HepG2 (cell line): ENCODE measurements around the gene ZNF764. TPM values are rescaled to one million over a fixed set of nuclear protein-coding genes. Genes with fewer than 3 reads are reported as not detected.

Experiments
- ATAC-seq: fragments of 200-7000 bp; cut with Tn5 transposase; 3 replicates; pipeline ENCODE4 v1.9.1; 2020; ENCODE audit warnings: mild to moderate bottlenecking, moderate library complexity
- BruUV-seq: library from RNA; stranded (reverse); fragments of 400-500 nt; replicated peaks from 2 replicates; lab custom pipeline; 2021; lab: Mats Ljungman, UMichigan
- CTCF ChIA-PET: fragments of 300-600 bp; formaldehyde crosslinking; extraction: SDS; loops from one replicate; lab custom pipeline; 2021; ENCODE audit warnings: low total read pairs, inconsistent platforms, low intra/inter-chr PET ratio; lab: Yijun Ruan, JAX
- POLR2A ChIA-PET: fragments of 350-600 bp; sonication (Branson Sonifier 250); formaldehyde crosslinking; loops from one replicate; lab custom pipeline; 2020; ENCODE audit warnings: antibody characterized with exemption, inconsistent platforms; lab: Yijun Ruan, JAX
- DNase-seq: peaks from one replicate; pipeline ENCODE4 v3.0.0-alpha.2; 2015; ENCODE audit warnings: low spot score
- FAIRE-seq: peaks from 3 replicates; lab custom pipeline; 2011; peaks lifted over from hg19 to GRCh38; lab: Jason Lieb, UNC
- H2AFZ ChIP-seq: one replicate; pipeline ENCODE4 v1.6.1; 2011; ENCODE audit warnings: low read length, inconsistent platforms
- H3K27ac ChIP-seq: fragments of 300-600 bp; 3 replicates; pipeline ENCODE4 v1.8.0; 2011; ENCODE audit warnings: mixed run types, mild to moderate bottlenecking, mixed read lengths, low read length, inconsistent platforms; ENCODE audit not compliant: insufficient read depth; ENCODE audit errors: extremely low read length
- H3K27me3 ChIP-seq, 2 experiments: fragments of 200-600 bp in 1 of 2; 2 replicates in 1 of 2; 3 replicates in 1 of 2; pipeline versions ENCODE4 v1.6.0 to v1.8.0; 2011; ENCODE audit warnings: low read length in 2 of 2, mild to moderate bottlenecking in 2 of 2, moderate library complexity in 2 of 2, inconsistent platforms in 1 of 2; ENCODE audit not compliant: insufficient read depth in 2 of 2, control insufficient read depth in 1 of 2
- H3K36me3 ChIP-seq, 2 experiments: fragments of 200-600 bp in 1 of 2; replicated peaks in 1 of 2; 2 replicates in 1 of 2; 3 replicates in 1 of 2; pipeline versions ENCODE4 v1.5.1 to v1.8.0; 2011; ENCODE audit warnings: low read length in 2 of 2, inconsistent platforms in 1 of 2; ENCODE audit not compliant: insufficient read depth in 2 of 2, control insufficient read depth in 1 of 2
- H3K4me1 ChIP-seq: 2 replicates; pipeline ENCODE4 v1.5.1; 2012; ENCODE audit warnings: low read length, inconsistent platforms; ENCODE audit not compliant: insufficient read depth
- H3K4me2 ChIP-seq: 2 replicates; pipeline ENCODE4 v1.6.0; 2011; ENCODE audit warnings: low read depth, low read length, inconsistent platforms
- H3K4me3 ChIP-seq, 3 experiments: fragments of 200-600 bp in 1 of 3; sonication (generic), shearing (Covaris generic) in 1 of 3; replicated peaks in 1 of 3; 2 replicates each; pipeline ENCODE4 v1.5.1; 2011 to 2016; ENCODE audit warnings: low read length in 3 of 3, inconsistent platforms in 2 of 3, low read depth in 2 of 3, mild to moderate bottlenecking in 2 of 3, control low read depth in 1 of 3, mixed read lengths in 1 of 3; ENCODE audit not compliant: insufficient read depth in 1 of 3
- H3K79me2 ChIP-seq: one replicate; pipeline ENCODE4 v1.6.1; 2011; ENCODE audit warnings: low read length, inconsistent platforms; ENCODE audit not compliant: insufficient read depth
- H3K9ac ChIP-seq: 2 replicates; pipeline ENCODE4 v1.6.0; 2011; ENCODE audit warnings: mild to moderate bottlenecking, low read depth, low read length, inconsistent platforms; ENCODE audit not compliant: insufficient read depth
- H3K9me3 ChIP-seq: 2 replicates; pipeline ENCODE4 v1.5.1; 2012; ENCODE audit warnings: mild to moderate bottlenecking, low read length
- H4K20me1 ChIP-seq: 2 replicates; pipeline ENCODE4 v1.6.0; 2011; ENCODE audit warnings: inconsistent platforms, mild to moderate bottlenecking, low read length, moderate library complexity; ENCODE audit not compliant: insufficient read depth
- E2F1 ChIP-seq: sonication (generic); formaldehyde crosslinking; IDR thresholded peaks from 2 replicates; pipeline ENCODE4 v1.5.0; 2020; ENCODE audit warnings: missing genetic modification reagents
- GATA4 ChIP-seq: sonication (generic); IDR thresholded peaks from 2 replicates; pipeline ENCODE4 v1.6.1; 2016; ENCODE audit warnings: antibody characterized with exemption, low read depth, borderline replicate concordance
- KLF11 ChIP-seq: IDR thresholded peaks from 2 replicates; pipeline ENCODE4 v1.6.1; 2016; ENCODE audit warnings: missing compliant biosample characterization
- REST ChIP-seq, 2 experiments: IDR thresholded peaks; 2 replicates each; pipeline ENCODE4 v1.6.1; 2011 to 2012; ENCODE audit warnings: low read length in 2 of 2, borderline replicate concordance in 1 of 2, low read depth in 1 of 2, mild to moderate bottlenecking in 1 of 2, moderate library complexity in 1 of 2
- TRIM22 ChIP-seq: fragments of 450-650 bp; IDR thresholded peaks from 2 replicates; pipeline ENCODE4 v1.6.1; 2017
- ZNF20 ChIP-seq: sonication (generic); formaldehyde crosslinking; IDR thresholded peaks from 2 replicates; pipeline ENCODE4 v1.4.0; 2020; ENCODE audit warnings: mild to moderate bottlenecking, moderate library complexity, missing genetic modification reagents
- ZSCAN12 ChIP-seq: sonication (generic); formaldehyde crosslinking; IDR thresholded peaks from 2 replicates; pipeline ENCODE4 v1.9.0; 2021; ENCODE audit warnings: mild to moderate bottlenecking, missing genetic modification reagents
- WGBS: methylation state at CpG from one replicate; pipeline ENCODE4 v1.1.6; 2017; ENCODE audit warnings: low lambda C conversion rate; 5-methylcytosine and 5-hydroxymethylcytosine counted together
- in situ Hi-C: cut with HindIII; loops from 2 replicates; pipeline ENCODE4 v1.10.0; 2017; ENCODE audit warnings: low pct_unique_long_range_greater_than_20kb; ENCODE audit not compliant: extremely low pct_ligation_motif_present
- intact Hi-C: fragments of 100-400 bp; cut with micrococcal nuclease; formaldehyde crosslinking; loops from one replicate; pipeline ENCODE4 v1.10.0; 2022; ENCODE audit not compliant: unreplicated experiment
- polyA plus RNA-seq, 8 experiments: library from polyadenylated mRNA; depleted of rRNA in 3 of 8; stranded (reverse) in 7 of 8; unstranded in 1 of 8; fragments of >200 nt; fragmentation: Illumina TruSeq in 4 of 8; extraction: Trizol in 4 of 8; gene quantifications; 2 replicates each; pipeline versions ENCODE4 v1.2.1 to v1.2.3, GENCODE V29; 2011 to 2016; ENCODE audit warnings: low read depth in 4 of 8, missing spikeins in 1 of 8, mixed read lengths in 1 of 8; ENCODE audit not compliant: insufficient read depth in 1 of 8
- total RNA-seq, 5 experiments: library from RNA; depleted of rRNA; stranded (reverse); fragments of >200 nt; fragmentation: Illumina TruSeq; extraction: Trizol; gene quantifications; 2 replicates each; pipeline ENCODE4 v1.2.3, GENCODE V29; 2016; ENCODE audit warnings: low read depth in 1 of 5

ZNF764 gene
- total and polyA plus RNA-seq, 2 of the 13 experiments (the other 11 are each of a cell fraction or from before 2014, with no cell fraction given), result 4.1 to 9.1 TPM

- TF ChIP-seq TRIM22 (no peak), REST (IDR thresholded peaks at IDR 0.05; ENCODE audit: borderline replicate concordance in 1 of 2, low read depth in 1 of 2, low read length in 2 of 2) (no peak)
These were observed 30.5 kb downstream of the ZNF764 start (continued) for GRCh38 chr16:30527635-30528178.

- peak overlapping the region; percentile 98 for H3K27ac ChIP-seq
- WGBS, result under 1% methylated on average over 22 of the region's 79 CpGs
- peak overlapping the region; percentile 84 for H3K4me2 ChIP-seq
- H3K79me2 ChIP-seq, result no peaks in the 10 kb centered on the region
- BruUV-seq, result no TSS peak
- ATAC-seq (peak; percentile 89), FAIRE-seq (peak; percentile 90), DNase-seq (peak; percentile 97)
- ChIA-PET CTCF (interaction anchor here (1.4 kb wide), 1 partner anchor 102 kb away, joined by 4 read pairs; no protein-coding TSS in a partner anchor), POLR2A (interaction anchor here (0.8 to 1.8 kb wide), 24 partner anchors 8 to 221 kb away, joined by 3 to 28 read pairs (median 4); partner anchors contain the start of genes CD2BP2, DCTPP1, PHKG2 and ZNF688)
- H3K4me1 ChIP-seq, result peaks cover 61% of the 10 kb centered on the region
- H3K36me3 ChIP-seq, result peaks cover 1 to 8% of the 10 kb centered on the region in 2 experiments; a peak in 2 of 5 replicates
- H3K27me3 ChIP-seq, result no peaks in the 10 kb centered on the region; a peak in 1 of 5 replicates
- no peaks in the 10 kb centered on the region for H3K9me3 ChIP-seq
- in situ Hi-C loops, result no loop called here
- H4K20me1 ChIP-seq, result no peaks in the 10 kb centered on the region
- H3K9ac ChIP-seq, result peak overlapping the region; percentile 97
- intact Hi-C loops, result loop anchor here (2.0 to 10.0 kb wide), 6 partner anchors 32 to 170 kb away; partner anchors contain the start of genes DCTPP1, FBRS, PRR14 and SRCAP
- no peak overlapping the region for H2AFZ ChIP-seq
- peak overlapping the region; percentile 78 to 97 (median 87) for H3K4me3 ChIP-seq
- TF ChIP-seq E2F1 (no peak), ZSCAN12 (CRISPR knock-in tag) (no peak; the same call in 1 of the 2 replicates), KLF11 (no peak), ZNF20 (no peak), GATA4 (0 out of 2 replicates have a peak, but pooled peaks have one; percentile 12)
These were observed 31.1 kb downstream of the ZNF764 start for GRCh38 chr16:30526823-30527634.
